ENCODE data around the gene TMEM140. TPM values are rescaled to one million over a fixed set of nuclear protein-coding genes. Genes with fewer than 3 reads are reported as not detected.
A peak's percentile ranks its signal among the peaks of the same experiment; 100 is the strongest.

TMEM140 gene
- total and polyA plus RNA-seq, 2 of the 13 experiments (the other 11 are each of a cell fraction or from before 2014, with no cell fraction given) = 9.2 to 21.7 TPM

DNA sequence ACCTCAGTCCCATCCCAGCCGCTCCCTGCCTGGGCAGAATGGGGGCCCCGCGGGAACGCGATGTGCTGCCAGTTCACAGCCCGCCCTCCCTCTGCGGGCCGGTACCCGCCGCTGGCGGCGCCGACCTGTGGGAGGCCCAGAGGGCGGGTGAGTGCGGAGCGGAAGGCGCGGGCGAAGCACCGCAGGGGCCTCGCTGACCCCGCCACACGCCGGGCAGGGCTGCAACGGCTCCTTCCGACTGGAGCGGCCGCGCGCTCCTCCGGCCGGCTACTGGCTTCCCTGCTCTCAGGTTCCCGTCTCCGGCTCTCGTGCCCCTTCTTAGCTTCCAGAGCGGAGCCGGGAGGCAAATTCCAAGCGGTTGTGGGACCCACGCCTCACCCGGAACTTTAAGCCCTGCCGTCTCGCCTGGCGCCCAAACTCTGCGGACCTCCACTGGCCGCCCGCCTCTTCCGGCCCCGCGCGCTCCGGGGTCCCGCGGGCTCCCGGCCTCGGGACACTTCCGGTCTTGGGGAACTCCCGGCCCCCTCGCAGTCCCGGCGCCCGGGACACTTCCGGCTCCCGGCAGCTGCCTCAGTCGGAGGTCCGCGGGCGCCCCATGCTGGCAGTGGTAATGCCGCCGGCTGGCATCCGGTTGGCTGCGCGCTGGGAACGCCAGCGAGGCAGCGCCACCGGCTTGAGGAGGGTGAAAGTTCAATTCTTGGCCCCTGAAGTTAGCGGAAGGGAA is 22.6 kb downstream of the TMEM140 start, which contains the start of gene CYREN (continued):
- 0 out of 2 replicates have a peak, but pooled peaks have one; percentile 28 for TF ChIP-seq RERE (CRISPR knock-in tag; IDR thresholded peaks at IDR 0.05; ENCODE audit: low read depth)
- TF ChIP-seq, protein P1, sequence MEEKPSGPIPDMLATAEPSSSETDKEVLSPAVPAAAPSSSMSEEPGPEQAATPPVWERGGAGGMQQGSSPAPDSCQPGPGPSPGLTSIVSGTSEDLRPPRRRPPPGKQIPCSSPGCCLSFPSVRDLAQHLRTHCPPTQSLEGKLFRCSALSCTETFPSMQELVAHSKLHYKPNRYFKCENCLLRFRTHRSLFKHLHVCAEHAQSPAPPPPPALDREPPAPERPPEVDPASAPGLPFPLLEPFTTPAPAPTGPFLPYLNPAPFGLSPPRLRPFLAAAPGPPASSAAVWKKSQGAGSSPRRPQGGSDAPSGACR (CRISPR knock-in tag; IDR thresholded peaks at IDR 0.05) = peak; percentile 81; the same call in 1 of the 2 replicates
- TF ChIP-seq ZNF333 (CRISPR knock-in tag; IDR thresholded peaks at IDR 0.05; ENCODE audit: borderline replicate concordance) = 0 out of 2 replicates have a peak, but pooled peaks have one; percentile 48
- peak; percentile 57; the same call in 1 of the 2 replicates for TF ChIP-seq ZNF768 (CRISPR knock-in tag; IDR thresholded peaks at IDR 0.05)
- TF ChIP-seq KLF12 (CRISPR knock-in tag; IDR thresholded peaks at IDR 0.05; ENCODE audit: borderline replicate concordance) = peak; percentile 58; the same call in 1 of the 2 replicates
- TF ChIP-seq EED (CRISPR knock-in tag; IDR thresholded peaks at IDR 0.05) = no peak; the same call in 1 of the 2 replicates
- TF ChIP-seq SNAI1 (CRISPR knock-in tag; IDR thresholded peaks at IDR 0.05; ENCODE audit: borderline replicate concordance) = 0 out of 2 replicates have a peak, but pooled peaks have one; percentile 69
- 0 out of 2 replicates have a peak, but pooled peaks have one; percentile 54 for TF ChIP-seq ISX (CRISPR knock-in tag; conservative IDR thresholded peaks at IDR 0.05)
- TF ChIP-seq PHF20 (CRISPR knock-in tag; IDR thresholded peaks at IDR 0.05) = peak; percentile 88
- TF ChIP-seq ZNF501 (CRISPR knock-in tag; IDR thresholded peaks at IDR 0.05) = peak; percentile 97
- no peak; the same call in 1 of the 2 replicates for TF ChIP-seq ZNF746 (CRISPR knock-in tag; IDR thresholded peaks at IDR 0.05)
- no peak for TF ChIP-seq GATA4 (IDR thresholded peaks at IDR 0.05; ENCODE audit: borderline replicate concordance, low read depth)
- TF ChIP-seq HNRNPUL1 (IDR thresholded peaks at IDR 0.05; ENCODE audit: low read depth, low read length) = peak; percentile 65; the same call in 1 of the 2 replicates
- TF ChIP-seq ZNF770 (CRISPR knock-in tag; IDR thresholded peaks at IDR 0.05) = peak; percentile 56
- TF ChIP-seq ZNF605 (CRISPR knock-in tag; IDR thresholded peaks at IDR 0.05) = peak; percentile 40; the same call in 1 of the 2 replicates
- TF ChIP-seq JDP2 (CRISPR knock-in tag; IDR thresholded peaks at IDR 0.05; ENCODE audit: borderline replicate concordance) = no peak
- TF ChIP-seq DR1 (CRISPR knock-in tag; IDR thresholded peaks at IDR 0.05) = peak; percentile 65
- peak; percentile 71 for TF ChIP-seq RBM22 (optimal IDR thresholded peaks at IDR 0.05; ENCODE audit: low read length)
- TF ChIP-seq MIER2 (CRISPR knock-in tag; IDR thresholded peaks at IDR 0.05) = 0 out of 2 replicates have a peak, but pooled peaks have one; percentile 32
